Choroid plexus epithelial cell (primary cell): ENCODE measurements around the gene GMPPA.

Source experiments
- DNase-seq: peaks from one replicate; pipeline ENCODE4 v3.0.0-alpha.2; 2010; ENCODE audit warnings: low read depth
- H3K4me3 ChIP-seq: 2 replicates; pipeline ENCODE4 v1.5.1; 2011; ENCODE audit warnings: low read depth, mild to moderate bottlenecking, control low read depth, low read length, moderate library complexity
- TF ChIP-seq, protein P1 (sequence below): conservative IDR thresholded peaks from 2 replicates; pipeline ENCODE4 v1.5.1; 2011; ENCODE audit warnings: low read depth, mild to moderate bottlenecking, control low read depth, inconsistent platforms, low read length, moderate library complexity

GMPPA gene

DNA sequence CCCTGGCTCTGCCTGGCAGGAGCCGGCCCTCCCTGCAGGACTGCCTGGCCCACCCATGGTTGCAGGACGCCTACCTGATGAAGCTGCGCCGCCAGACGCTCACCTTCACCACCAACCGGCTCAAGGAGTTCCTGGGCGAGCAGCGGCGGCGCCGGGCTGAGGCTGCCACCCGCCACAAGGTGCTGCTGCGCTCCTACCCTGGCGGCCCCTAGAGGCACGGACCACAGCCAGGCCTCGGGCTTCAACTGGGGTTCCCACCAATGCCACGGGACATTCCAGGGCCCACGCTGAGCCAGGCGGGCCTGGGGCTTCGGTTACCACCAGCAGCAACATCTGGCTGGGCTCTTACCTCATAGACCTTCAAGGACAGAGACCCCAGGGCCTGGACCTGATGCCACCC lies 6.1 kb upstream of the GMPPA start:
- H3K4me3 ChIP-seq, result no peak overlapping the region
- TF ChIP-seq, protein P1, sequence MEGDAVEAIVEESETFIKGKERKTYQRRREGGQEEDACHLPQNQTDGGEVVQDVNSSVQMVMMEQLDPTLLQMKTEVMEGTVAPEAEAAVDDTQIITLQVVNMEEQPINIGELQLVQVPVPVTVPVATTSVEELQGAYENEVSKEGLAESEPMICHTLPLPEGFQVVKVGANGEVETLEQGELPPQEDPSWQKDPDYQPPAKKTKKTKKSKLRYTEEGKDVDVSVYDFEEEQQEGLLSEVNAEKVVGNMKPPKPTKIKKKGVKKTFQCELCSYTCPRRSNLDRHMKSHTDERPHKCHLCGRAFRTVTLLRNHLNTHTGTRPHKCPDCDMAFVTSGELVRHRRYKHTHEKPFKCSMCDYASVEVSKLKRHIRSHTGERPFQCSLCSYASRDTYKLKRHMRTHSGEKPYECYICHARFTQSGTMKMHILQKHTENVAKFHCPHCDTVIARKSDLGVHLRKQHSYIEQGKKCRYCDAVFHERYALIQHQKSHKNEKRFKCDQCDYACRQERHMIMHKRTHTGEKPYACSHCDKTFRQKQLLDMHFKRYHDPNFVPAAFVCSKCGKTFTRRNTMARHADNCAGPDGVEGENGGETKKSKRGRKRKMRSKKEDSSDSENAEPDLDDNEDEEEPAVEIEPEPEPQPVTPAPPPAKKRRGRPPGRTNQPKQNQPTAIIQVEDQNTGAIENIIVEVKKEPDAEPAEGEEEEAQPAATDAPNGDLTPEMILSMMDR, result no peak
- DNase-seq, result no peak

DNA sequence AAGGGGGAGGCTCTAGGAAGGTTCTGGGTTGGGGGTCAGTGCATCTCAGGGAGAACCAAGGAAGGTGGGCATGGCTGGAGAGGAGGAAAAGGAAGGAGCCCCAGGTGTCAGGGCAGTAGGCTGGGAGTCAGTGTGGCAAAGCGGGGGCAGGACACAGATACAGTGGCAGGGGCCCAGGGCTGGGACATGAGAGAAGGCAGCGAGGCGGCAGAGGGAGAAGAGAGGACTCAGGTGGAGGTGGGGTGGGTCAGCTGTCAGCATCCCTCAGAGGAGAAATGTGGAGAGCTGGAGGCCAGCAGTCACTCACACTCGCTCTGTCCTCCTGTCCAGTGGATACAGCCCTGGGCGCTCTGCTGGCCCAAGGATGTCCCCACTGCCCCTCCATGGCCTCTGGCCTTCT lies 5.6 kb upstream of the GMPPA start:
- H3K4me3 ChIP-seq, result no peak overlapping the region
- no peak for DNase-seq
- TF ChIP-seq, protein P1, result no peak

DNA sequence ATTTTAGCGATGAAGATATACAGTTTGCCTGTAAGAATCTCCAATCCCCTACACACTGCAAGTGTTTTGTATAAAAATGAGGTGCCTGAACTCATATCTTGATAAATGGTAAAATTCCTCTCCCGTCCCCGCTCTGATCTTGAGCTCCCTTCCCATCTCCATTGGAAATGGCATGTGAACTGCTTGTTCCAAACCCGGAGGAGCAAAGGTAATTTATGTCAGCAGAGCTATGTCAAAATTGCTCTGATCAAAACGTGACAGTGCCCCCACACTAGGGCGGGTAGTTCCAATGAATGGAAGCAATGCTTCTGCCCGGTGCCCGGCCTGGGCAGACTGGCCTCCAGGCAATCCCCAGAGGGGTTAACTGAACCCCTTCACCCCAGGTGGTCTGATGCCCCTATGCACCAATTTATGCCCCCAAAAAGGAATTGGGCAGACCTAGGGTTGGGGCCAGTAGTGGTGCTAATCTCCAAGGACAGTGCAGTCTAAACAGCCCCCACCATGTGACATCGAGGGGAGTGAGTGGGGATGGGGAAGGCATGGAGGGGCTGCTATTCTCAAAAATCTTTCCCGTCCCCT lies 3.6 kb upstream of the GMPPA start:
- TF ChIP-seq, protein P1, result no peak
- no peak overlapping the region for H3K4me3 ChIP-seq
- no peak for DNase-seq

DNA sequence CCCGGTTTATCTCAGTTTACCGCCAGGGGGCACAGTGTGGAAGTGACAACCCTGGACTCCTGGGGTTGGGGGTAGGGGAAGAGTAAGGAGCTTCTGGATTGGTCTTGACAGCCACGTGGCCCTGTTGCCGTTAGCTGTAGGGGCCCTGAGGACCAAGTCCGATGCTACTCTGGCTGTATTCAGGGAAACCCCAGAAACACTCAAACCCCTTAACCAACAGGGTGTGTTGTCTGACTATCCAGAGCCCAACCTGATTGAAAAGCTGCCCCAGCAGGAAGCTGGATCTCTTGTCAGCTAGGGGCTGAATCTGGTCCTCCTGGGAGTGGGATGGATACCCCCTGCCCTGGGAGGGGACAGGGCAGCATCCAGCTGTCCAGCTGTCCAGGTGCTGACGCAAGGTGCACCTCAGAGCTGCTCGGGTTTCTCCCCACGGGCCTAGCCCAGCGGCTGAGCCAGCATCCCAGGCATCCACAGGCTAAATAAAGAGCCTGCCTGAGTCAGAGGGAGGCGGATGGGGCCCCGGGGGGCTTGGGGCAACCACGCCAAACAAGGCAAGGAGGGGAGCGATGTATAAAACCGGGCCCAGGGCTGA lies 3.1 kb upstream of the GMPPA start:
- H3K4me3 ChIP-seq, result no peak overlapping the region
- DNase-seq, result peak; percentile 82
- TF ChIP-seq, protein P1, result peak; percentile 77

DNA sequence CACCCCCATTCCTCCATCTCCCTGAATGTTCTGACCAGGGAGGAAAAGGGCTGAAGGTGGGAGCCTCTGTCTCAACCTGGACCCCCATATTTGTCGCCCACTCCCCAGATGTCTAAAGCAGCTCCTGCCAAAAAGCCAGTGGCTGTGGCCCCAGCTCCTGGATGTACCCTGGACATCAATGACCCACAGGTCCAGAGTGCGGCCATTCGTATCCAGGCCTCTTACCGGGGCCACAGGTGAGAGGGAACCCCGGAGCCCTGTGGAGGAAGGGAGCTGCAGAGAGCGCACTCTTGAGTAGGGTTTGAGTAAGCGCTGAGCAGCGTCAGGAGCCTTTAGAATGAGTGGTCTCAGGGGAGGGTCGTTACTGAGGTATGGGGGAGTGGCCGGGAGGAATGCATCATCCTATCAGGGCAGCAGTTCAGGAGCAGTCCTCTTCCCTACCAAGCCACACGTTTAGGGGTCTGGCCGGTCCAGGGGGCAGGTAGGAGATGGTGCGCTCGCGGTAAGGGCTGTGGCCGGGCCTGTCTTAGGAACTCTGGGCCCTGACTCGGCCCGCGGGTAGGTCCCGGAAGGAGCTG lies 2.4 kb upstream of the GMPPA start:
- no peak overlapping the region for H3K4me3 ChIP-seq
- DNase-seq, result no peak
- TF ChIP-seq, protein P1, result no peak

DNA sequence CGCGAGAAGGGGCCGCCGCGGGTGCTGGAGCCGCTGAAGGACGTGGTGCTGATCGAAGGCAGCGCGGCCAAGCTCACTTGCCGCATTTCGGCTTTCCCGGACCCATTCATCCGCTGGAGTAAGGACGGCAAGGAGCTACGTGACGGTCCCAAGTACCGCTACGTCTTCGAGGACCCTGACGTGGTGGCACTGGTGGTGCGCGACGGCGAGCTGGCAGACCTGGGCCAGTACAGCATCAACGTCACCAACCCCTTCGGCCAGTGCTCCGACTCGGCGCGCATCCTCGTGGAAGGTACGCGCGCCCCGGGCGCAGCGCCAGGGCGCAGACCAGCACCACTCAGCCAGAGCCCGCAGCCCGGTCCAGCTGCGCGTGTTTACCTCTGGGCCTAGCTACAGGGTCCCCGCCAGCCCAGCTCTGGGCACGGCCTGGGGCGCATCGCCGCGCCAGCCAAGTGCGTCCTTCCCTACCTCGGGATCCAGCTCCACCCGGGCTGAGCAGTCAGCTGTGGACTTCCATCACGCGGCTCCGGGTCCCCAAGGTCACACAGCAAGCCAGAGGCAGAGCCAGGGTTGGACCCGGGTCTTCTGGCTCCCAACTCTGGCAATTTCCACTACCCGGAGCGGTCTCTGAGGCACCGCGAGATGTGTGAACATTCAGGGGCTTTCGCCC lies 1.7 kb upstream of the GMPPA start:
- no peak overlapping the region for H3K4me3 ChIP-seq
- DNase-seq, result peak; percentile 28
- TF ChIP-seq, protein P1, result no peak
